Astrocyte (in vitro differentiated cells and primary cell): ENCODE measurements around the gene SSUH2. TPM values are rescaled to one million over a fixed set of nuclear protein-coding genes. Genes with fewer than 3 reads are reported as not detected.

Source experiments
- DNase-seq: peaks from one replicate; pipeline ENCODE4 v3.0.0-alpha.2; 2010; ENCODE audit warnings: low read depth
- FAIRE-seq: peaks from 2 replicates; lab custom pipeline; 2011; peaks lifted over from hg19 to GRCh38; lab: Jason Lieb, UNC
- H2AFZ ChIP-seq: 2 replicates; pipeline ENCODE4 v1.6.0; 2012; ENCODE audit warnings: low read depth, low read length, inconsistent platforms
- H3K27ac ChIP-seq: 2 replicates; pipeline ENCODE4 v1.5.1; 2011; ENCODE audit warnings: low read depth, low read length, inconsistent platforms
- H3K27me3 ChIP-seq: 2 replicates; pipeline ENCODE4 v1.6.0; 2011; ENCODE audit warnings: low read length, inconsistent platforms; ENCODE audit not compliant: insufficient read depth
- H3K36me3 ChIP-seq: 2 replicates; pipeline ENCODE4 v1.5.1; 2011; ENCODE audit warnings: low read length, inconsistent platforms; ENCODE audit not compliant: insufficient read depth
- H3K4me1 ChIP-seq: 2 replicates; pipeline ENCODE4 v1.5.1; 2011; ENCODE audit warnings: low read length, inconsistent platforms; ENCODE audit not compliant: insufficient read depth
- H3K4me2 ChIP-seq: 2 replicates; pipeline ENCODE4 v1.6.0; 2012; ENCODE audit warnings: low read length, inconsistent platforms
- H3K4me3 ChIP-seq: 2 replicates; pipeline ENCODE4 v1.5.1; 2011; ENCODE audit warnings: low read depth, mild to moderate bottlenecking, low read length, inconsistent platforms; ENCODE audit not compliant: insufficient read depth
- H3K79me2 ChIP-seq: 2 replicates; pipeline ENCODE4 v1.6.0; 2012; ENCODE audit warnings: mild to moderate bottlenecking, low read length, inconsistent platforms; ENCODE audit not compliant: insufficient read depth
- H3K9ac ChIP-seq: 2 replicates; pipeline ENCODE4 v1.6.0; 2012; ENCODE audit warnings: mild to moderate bottlenecking, low read length, inconsistent platforms
- H3K9me3 ChIP-seq: 2 replicates; pipeline ENCODE4 v1.5.1; 2012; ENCODE audit warnings: low read depth, mild to moderate bottlenecking, low read length, inconsistent platforms; ENCODE audit not compliant: insufficient read depth
- H4K20me1 ChIP-seq: 2 replicates; pipeline ENCODE4 v1.6.0; 2012; ENCODE audit warnings: low read length, inconsistent platforms; ENCODE audit not compliant: insufficient read depth
- H3K27ac Mint-ChIP-seq: one replicate; pipeline ENCODE4 v1.8.0; 2021; ENCODE audit warnings: mild to moderate bottlenecking, mixed read lengths; ENCODE audit not compliant: unreplicated experiment
- H3K27me3 Mint-ChIP-seq: one replicate; pipeline ENCODE4 v1.8.0; 2021; ENCODE audit warnings: low read depth, mixed read lengths; ENCODE audit not compliant: unreplicated experiment
- H3K36me3 Mint-ChIP-seq: one replicate; pipeline ENCODE4 v1.8.0; 2021; ENCODE audit warnings: low read depth, mixed read lengths; ENCODE audit not compliant: unreplicated experiment
- H3K4me1 Mint-ChIP-seq: one replicate; pipeline ENCODE4 v1.8.0; 2021; ENCODE audit warnings: low read depth, mixed read lengths; ENCODE audit not compliant: unreplicated experiment
- H3K4me3 Mint-ChIP-seq: one replicate; pipeline ENCODE4 v1.8.0; 2021; ENCODE audit warnings: mild to moderate bottlenecking, moderate library complexity, mixed read lengths; ENCODE audit not compliant: unreplicated experiment
- H3K9me3 Mint-ChIP-seq: one replicate; pipeline ENCODE4 v1.8.0; 2021; ENCODE audit warnings: mild to moderate bottlenecking, mixed read lengths; ENCODE audit not compliant: unreplicated experiment
- EZH2 ChIP-seq: IDR thresholded peaks from 2 replicates; pipeline ENCODE4 v1.6.1; 2012; ENCODE audit warnings: mild to moderate bottlenecking, low read length, inconsistent platforms; ENCODE audit not compliant: insufficient read depth
- total RNA-seq: library from RNA; stranded (reverse); gene quantifications from 2 replicates; pipeline ENCODE4 v1.2.1, GENCODE V29; 2021
- TF ChIP-seq, protein P1 (sequence below): IDR thresholded peaks from 2 replicates; pipeline ENCODE4 v1.5.1; 2011; ENCODE audit warnings: low read depth, mild to moderate bottlenecking, inconsistent platforms, low read length, moderate library complexity; ENCODE audit not compliant: insufficient read depth

SSUH2 gene
- total RNA-seq, 1 donor from 2014 or later: not detected

DNA sequence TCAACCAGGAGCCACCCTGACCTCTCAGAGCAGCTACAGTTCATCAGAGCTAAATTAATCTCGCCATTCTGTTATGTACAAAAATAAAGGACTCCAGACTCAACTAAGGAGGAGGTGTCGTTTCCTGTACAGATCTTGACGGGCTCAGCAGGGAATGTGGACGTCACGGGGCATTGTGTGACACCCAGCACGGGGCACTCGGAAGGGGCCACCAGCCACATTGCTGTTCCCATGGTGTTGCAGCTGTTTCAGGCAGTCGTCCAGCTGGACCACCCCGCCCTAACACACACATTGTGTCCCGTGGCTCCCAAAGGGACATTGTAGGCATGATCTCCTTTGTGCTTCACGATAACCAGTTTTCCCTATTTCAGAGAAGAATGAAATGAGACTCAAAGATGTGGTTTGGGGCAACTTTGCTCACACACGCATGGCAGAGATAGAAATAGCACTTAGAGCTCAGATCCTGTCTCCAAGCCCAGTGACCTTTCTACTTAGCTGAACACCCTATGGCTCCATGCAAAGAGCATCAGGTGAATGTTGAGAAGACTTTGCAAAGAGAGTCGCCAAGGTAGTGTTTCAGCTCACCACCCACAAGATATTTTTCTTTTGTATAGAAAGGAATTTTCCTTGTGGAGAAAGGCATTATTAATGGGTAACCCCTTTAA is 5.5 kb downstream of the SSUH2 start:
- no peaks in the 10 kb centered on the region for H3K79me2 ChIP-seq
- peaks cover 34% of the 10 kb centered on the region for H3K27me3 Mint-ChIP-seq
- peak overlapping the region; percentile 53 for H2AFZ ChIP-seq
- H3K4me1 Mint-ChIP-seq: no peaks in the 10 kb centered on the region
- FAIRE-seq (no peak), DNase-seq (no peak)
- no peaks in the 10 kb centered on the region for H3K36me3 Mint-ChIP-seq
- H3K27ac Mint-ChIP-seq: no peak overlapping the region
- TF ChIP-seq, protein P1, sequence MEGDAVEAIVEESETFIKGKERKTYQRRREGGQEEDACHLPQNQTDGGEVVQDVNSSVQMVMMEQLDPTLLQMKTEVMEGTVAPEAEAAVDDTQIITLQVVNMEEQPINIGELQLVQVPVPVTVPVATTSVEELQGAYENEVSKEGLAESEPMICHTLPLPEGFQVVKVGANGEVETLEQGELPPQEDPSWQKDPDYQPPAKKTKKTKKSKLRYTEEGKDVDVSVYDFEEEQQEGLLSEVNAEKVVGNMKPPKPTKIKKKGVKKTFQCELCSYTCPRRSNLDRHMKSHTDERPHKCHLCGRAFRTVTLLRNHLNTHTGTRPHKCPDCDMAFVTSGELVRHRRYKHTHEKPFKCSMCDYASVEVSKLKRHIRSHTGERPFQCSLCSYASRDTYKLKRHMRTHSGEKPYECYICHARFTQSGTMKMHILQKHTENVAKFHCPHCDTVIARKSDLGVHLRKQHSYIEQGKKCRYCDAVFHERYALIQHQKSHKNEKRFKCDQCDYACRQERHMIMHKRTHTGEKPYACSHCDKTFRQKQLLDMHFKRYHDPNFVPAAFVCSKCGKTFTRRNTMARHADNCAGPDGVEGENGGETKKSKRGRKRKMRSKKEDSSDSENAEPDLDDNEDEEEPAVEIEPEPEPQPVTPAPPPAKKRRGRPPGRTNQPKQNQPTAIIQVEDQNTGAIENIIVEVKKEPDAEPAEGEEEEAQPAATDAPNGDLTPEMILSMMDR: no peak
- no peak for TF ChIP-seq EZH2
- peak overlapping the region; percentile 25 for H3K4me2 ChIP-seq
- no peaks in the 10 kb centered on the region for H4K20me1 ChIP-seq
- H3K27ac ChIP-seq: no peak overlapping the region
- no peak overlapping the region for H3K4me3 ChIP-seq
- H3K36me3 ChIP-seq: no peaks in the 10 kb centered on the region
- H3K4me1 ChIP-seq: peaks cover 6% of the 10 kb centered on the region
- no peak overlapping the region for H3K4me3 Mint-ChIP-seq
- no peak overlapping the region for H3K9ac ChIP-seq
- H3K9me3 ChIP-seq: no peaks in the 10 kb centered on the region
- no peaks in the 10 kb centered on the region for H3K27me3 ChIP-seq
- H3K9me3 Mint-ChIP-seq: no peaks in the 10 kb centered on the region

DNA sequence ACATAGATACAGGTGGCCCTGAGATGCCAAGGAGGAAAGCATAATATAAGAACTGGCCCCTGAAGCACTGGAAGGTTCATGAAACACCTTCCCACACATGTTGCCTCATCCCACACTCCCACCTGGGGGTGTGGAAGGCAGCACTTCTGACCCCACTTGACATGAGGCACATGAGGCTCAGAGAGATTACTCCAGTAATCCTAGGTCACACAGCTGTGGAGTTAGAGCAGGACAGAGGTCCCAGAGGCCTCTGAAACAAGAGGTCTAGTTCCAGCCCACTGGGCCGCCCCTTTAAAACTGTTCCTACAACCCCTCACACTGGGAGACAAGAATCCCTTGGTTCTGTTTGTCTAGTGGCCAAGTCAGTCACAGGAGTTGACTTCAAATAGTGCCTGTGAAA is 7.2 kb downstream of the SSUH2 start:
- TF ChIP-seq, protein P1: no peak
- no peak for TF ChIP-seq EZH2
- no peak overlapping the region for H3K27ac ChIP-seq
- H3K27me3 ChIP-seq: no peaks in the 10 kb centered on the region
- H4K20me1 ChIP-seq: no peaks in the 10 kb centered on the region
- no peak overlapping the region for H3K4me3 Mint-ChIP-seq
- H3K4me3 ChIP-seq: no peak overlapping the region
- H3K36me3 ChIP-seq: no peaks in the 10 kb centered on the region
- H3K27ac Mint-ChIP-seq: no peak overlapping the region
- no peaks in the 10 kb centered on the region for H3K9me3 Mint-ChIP-seq
- no peak overlapping the region for H2AFZ ChIP-seq
- no peaks in the 10 kb centered on the region for H3K9me3 ChIP-seq
- H3K4me2 ChIP-seq: no peak overlapping the region
- H3K4me1 Mint-ChIP-seq: no peaks in the 10 kb centered on the region
- H3K4me1 ChIP-seq: peaks cover 6% of the 10 kb centered on the region
- DNase-seq: no peak
- H3K27me3 Mint-ChIP-seq: peaks cover 31% of the 10 kb centered on the region
- no peak for FAIRE-seq
- no peaks in the 10 kb centered on the region for H3K79me2 ChIP-seq
- no peak overlapping the region for H3K9ac ChIP-seq
- no peaks in the 10 kb centered on the region for H3K36me3 Mint-ChIP-seq

DNA sequence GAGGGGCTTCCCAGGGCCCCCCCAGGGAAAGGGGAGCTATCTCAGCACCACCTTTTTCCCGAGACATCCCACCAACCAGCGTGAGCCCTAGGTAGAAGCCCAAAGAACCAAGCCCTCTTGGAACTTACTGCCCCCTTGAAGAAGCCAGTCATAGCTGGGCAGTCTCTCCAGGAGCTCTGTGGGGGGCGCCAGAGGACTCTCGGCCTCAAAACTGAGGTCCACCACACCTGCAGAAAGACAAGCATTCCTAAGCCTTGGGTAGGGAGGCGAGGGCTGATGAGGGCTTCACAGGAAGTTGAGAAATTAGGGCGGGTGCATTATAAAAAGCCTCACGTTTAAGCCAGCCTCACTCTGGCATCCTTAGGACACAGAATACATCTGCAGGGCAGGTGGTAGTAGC is 9.0 kb downstream of the SSUH2 start:
- no peaks in the 10 kb centered on the region for H3K36me3 ChIP-seq
- peaks cover 6% of the 10 kb centered on the region for H3K4me1 ChIP-seq
- no peak overlapping the region for H3K4me2 ChIP-seq
- DNase-seq (no peak), FAIRE-seq (no peak)
- Mint-ChIP-seq H3K27ac (no peak overlapping the region), H3K4me3 (no peak overlapping the region), H3K27me3 (peaks cover 27% of the 10 kb centered on the region), H3K36me3 (no peaks in the 10 kb centered on the region), H3K9me3 (no peaks in the 10 kb centered on the region), H3K4me1 (no peaks in the 10 kb centered on the region)
- H3K9ac ChIP-seq: no peak overlapping the region
- H3K27ac ChIP-seq: no peak overlapping the region
- no peaks in the 10 kb centered on the region for H4K20me1 ChIP-seq
- no peaks in the 10 kb centered on the region for H3K9me3 ChIP-seq
- no peak overlapping the region for H3K4me3 ChIP-seq
- H3K27me3 ChIP-seq: no peaks in the 10 kb centered on the region
- H3K79me2 ChIP-seq: no peaks in the 10 kb centered on the region
- no peak overlapping the region for H2AFZ ChIP-seq
- no peak for TF ChIP-seq EZH2
- TF ChIP-seq, protein P1: no peak
